ENCODE results near the gene ASB1. TPM values are rescaled to one million over a fixed set of nuclear protein-coding genes. Genes with fewer than 3 reads are reported as not detected.
A peak's percentile ranks its signal among the peaks of the same experiment; 100 is the strongest.

ASB1 gene
- total and polyA plus RNA-seq, 2 of the 13 experiments (the other 11 are each of a cell fraction or from before 2014, with no cell fraction given) = 48.6 to 49.2 TPM

GRCh38 chr2:238434846-238435751 is 8.4 kb downstream of the ASB1 start:
- H3K9me3 ChIP-seq (ENCODE audit: low read length) = no peaks in the 10 kb centered on the region
- DNase-seq (ENCODE audit: low spot score) = peak; percentile 69
- peaks cover 90% of the 10 kb centered on the region for H3K79me2 ChIP-seq (ENCODE audit: insufficient read depth, low read length)
- WGBS (ENCODE audit: low lambda C conversion rate) = 56% methylated on average over 23 of the region's 24 CpGs
- peaks cover 12% of the 10 kb centered on the region for H4K20me1 ChIP-seq (ENCODE audit: insufficient read depth, low read length)
- ChIA-PET CTCF (ENCODE audit: low intra/inter-chr PET ratio, low total read pairs) (no interaction called here), POLR2A (interaction anchor here (2.1 kb wide), 1 partner anchor 14 kb away, joined by 5 read pairs; no protein-coding TSS in a partner anchor)
- peak overlapping the region; percentile 65 for H3K27ac ChIP-seq (ENCODE audit: extremely low read length, insufficient read depth, low read length)
- H3K27me3 ChIP-seq (ENCODE audit: control insufficient read depth in 1 of 2, insufficient read depth in 2 of 2, low read length in 2 of 2) = no peaks in the 10 kb centered on the region
- no peak overlapping the region for H2AFZ ChIP-seq (ENCODE audit: low read length)
- intact Hi-C loops (cut with micrococcal nuclease; ENCODE audit: unreplicated experiment) (loop anchor here (2.0 kb wide), 1 partner anchor 64 kb away; no protein-coding TSS in a partner anchor), in situ Hi-C loops (cut with HindIII; ENCODE audit: extremely low pct_ligation_motif_present, low pct_unique_long_range_greater_than_20kb) (no loop called here)
- peak overlapping the region; percentile 58 for H3K4me2 ChIP-seq (ENCODE audit: low read depth, low read length)
- H3K9ac ChIP-seq (ENCODE audit: insufficient read depth, low read depth, low read length) = peak overlapping the region; percentile 55
- H3K4me3 ChIP-seq (replicated peaks in 1 of 3; ENCODE audit: insufficient read depth in 1 of 3, low read depth in 2 of 3, low read length in 3 of 3) = peak overlapping the region in 1 of 3 experiments; percentile 32; a peak in 1 of 6 replicates
- no peak for FAIRE-seq
- H3K36me3 ChIP-seq (replicated peaks in 1 of 2; ENCODE audit: control insufficient read depth in 1 of 2, insufficient read depth in 2 of 2, low read length in 2 of 2) = peaks cover 33 to 72% of the 10 kb centered on the region in 2 experiments
- BruUV-seq (replicated peaks) = no TSS peak
- ATAC-seq = peak; percentile 98
- peaks cover 67% of the 10 kb centered on the region for H3K4me1 ChIP-seq (ENCODE audit: insufficient read depth, low read length)
- no peak for TF ChIP-seq TFAP4 (IDR thresholded peaks at IDR 0.05; ENCODE audit: borderline replicate concordance, low read depth)
- TF ChIP-seq NFE2L2 (IDR thresholded peaks at IDR 0.05; ENCODE audit: low read length) = 0 out of 2 replicates have a peak, but pooled peaks have one; percentile 17
- 0 out of 2 replicates have a peak, but pooled peaks have one; percentile 50 for TF ChIP-seq MAF1 (CRISPR knock-in tag; IDR thresholded peaks at IDR 0.05; ENCODE audit: borderline replicate concordance)
- TF ChIP-seq RFX1 (IDR thresholded peaks at IDR 0.05) = no peak
- peak; percentile 34 for TF ChIP-seq STAG1 (CRISPR knock-in tag; IDR thresholded peaks at IDR 0.05)
- TF ChIP-seq JARID2 (CRISPR knock-in tag; IDR thresholded peaks at IDR 0.05; ENCODE audit: insufficient replicate concordance) = no peak
- no peak for TF ChIP-seq ZHX1 (CRISPR knock-in tag; IDR thresholded peaks at IDR 0.05; ENCODE audit: low read depth)
- TF ChIP-seq HMG20A (CRISPR knock-in tag; IDR thresholded peaks at IDR 0.05; ENCODE audit: borderline replicate concordance) = no peak; the same call in 1 of the 2 replicates
- no peak for TF ChIP-seq PLSCR1 (CRISPR knock-in tag; IDR thresholded peaks at IDR 0.05; ENCODE audit: borderline replicate concordance)
- no peak for TF ChIP-seq THRA (CRISPR knock-in tag; IDR thresholded peaks at IDR 0.05; ENCODE audit: borderline replicate concordance)
- no peak for TF ChIP-seq BCLAF1 (IDR thresholded peaks at IDR 0.05)
- no peak for TF ChIP-seq ZNF510 (CRISPR knock-in tag; IDR thresholded peaks at IDR 0.05; ENCODE audit: low read depth)
- no peak for TF ChIP-seq ZNF121 (CRISPR knock-in tag; IDR thresholded peaks at IDR 0.05)
- TF ChIP-seq IRF2 (CRISPR knock-in tag; IDR thresholded peaks at IDR 0.05) = no peak

Data from HepG2 (cell line).